GM12878 (cell line): ENCODE results near the gene ACTL6B.

Experiments used
- BCL11A ChIP-seq: IDR thresholded peaks from 2 replicates; pipeline ENCODE4 v1.6.1; 2011; ENCODE audit warnings: low read depth, low read length
- FOXM1 ChIP-seq: IDR thresholded peaks from 2 replicates; pipeline ENCODE4 v1.6.1; 2012; ENCODE audit warnings: low read depth, mild to moderate bottlenecking, inconsistent platforms, low read length, moderate library complexity
- GABPA ChIP-seq: IDR thresholded peaks from 2 replicates; pipeline ENCODE4 v1.6.1; 2014; ENCODE audit warnings: antibody characterized with exemption, low read depth, mild to moderate bottlenecking, inconsistent platforms
- HDAC2 ChIP-seq: fragments of 200-600 bp; sonication (generic); IDR thresholded peaks from 2 replicates; pipeline ENCODE4 v1.6.1; 2017
- HDAC6 ChIP-seq: fragments of 200-600 bp; sonication (generic); IDR thresholded peaks from one replicate; pipeline ENCODE4 v1.8.0; 2017; ENCODE audit warnings: antibody characterized with exemption; ENCODE audit not compliant: unreplicated experiment
- KAT2A ChIP-seq: conservative IDR thresholded peaks from 2 replicates; pipeline ENCODE4 v1.6.1; 2011; ENCODE audit warnings: low read depth, low read length; ENCODE audit not compliant: control insufficient read depth
- MYC ChIP-seq: IDR thresholded peaks from 2 replicates; pipeline ENCODE4 v1.6.1; 2011; ENCODE audit warnings: mild to moderate bottlenecking, low read length, moderate library complexity, inconsistent platforms; ENCODE audit not compliant: insufficient read depth, insufficient replicate concordance, insufficient read length, severe bottlenecking
- NBN ChIP-seq: fragments of 450-650 bp; IDR thresholded peaks from 2 replicates; pipeline ENCODE4 v1.6.1; 2016
- POLR2A ChIP-seq: IDR thresholded peaks from 2 replicates; pipeline ENCODE4 v1.6.1; 2011; ENCODE audit warnings: low read depth, mild to moderate bottlenecking, low read length
- ZNF274 ChIP-seq: IDR thresholded peaks from one replicate; pipeline ENCODE4 v1.8.0; 2011; ENCODE audit not compliant: insufficient read length, insufficient read depth
- TF ChIP-seq, protein P1 (sequence below), 3 experiments: IDR thresholded peaks in 2 of 3; conservative IDR thresholded peaks in 1 of 3; 2 replicates each; pipeline ENCODE4 v1.5.1; 2011; ENCODE audit warnings: low read depth in 3 of 3, low read length in 3 of 3, mild to moderate bottlenecking in 3 of 3, control low read depth in 2 of 3, moderate library complexity in 2 of 3, inconsistent platforms in 1 of 3, mixed read lengths in 1 of 3; ENCODE audit not compliant: control insufficient read depth in 2 of 3, insufficient read depth in 1 of 3; ENCODE audit errors: extremely low read depth in 1 of 3
- TF ChIP-seq, protein P2 (sequence below): IDR thresholded peaks from 2 replicates; pipeline ENCODE4 v1.6.1; 2012; ENCODE audit warnings: low read depth, low read length, improper control_type of control experiment

DNA sequence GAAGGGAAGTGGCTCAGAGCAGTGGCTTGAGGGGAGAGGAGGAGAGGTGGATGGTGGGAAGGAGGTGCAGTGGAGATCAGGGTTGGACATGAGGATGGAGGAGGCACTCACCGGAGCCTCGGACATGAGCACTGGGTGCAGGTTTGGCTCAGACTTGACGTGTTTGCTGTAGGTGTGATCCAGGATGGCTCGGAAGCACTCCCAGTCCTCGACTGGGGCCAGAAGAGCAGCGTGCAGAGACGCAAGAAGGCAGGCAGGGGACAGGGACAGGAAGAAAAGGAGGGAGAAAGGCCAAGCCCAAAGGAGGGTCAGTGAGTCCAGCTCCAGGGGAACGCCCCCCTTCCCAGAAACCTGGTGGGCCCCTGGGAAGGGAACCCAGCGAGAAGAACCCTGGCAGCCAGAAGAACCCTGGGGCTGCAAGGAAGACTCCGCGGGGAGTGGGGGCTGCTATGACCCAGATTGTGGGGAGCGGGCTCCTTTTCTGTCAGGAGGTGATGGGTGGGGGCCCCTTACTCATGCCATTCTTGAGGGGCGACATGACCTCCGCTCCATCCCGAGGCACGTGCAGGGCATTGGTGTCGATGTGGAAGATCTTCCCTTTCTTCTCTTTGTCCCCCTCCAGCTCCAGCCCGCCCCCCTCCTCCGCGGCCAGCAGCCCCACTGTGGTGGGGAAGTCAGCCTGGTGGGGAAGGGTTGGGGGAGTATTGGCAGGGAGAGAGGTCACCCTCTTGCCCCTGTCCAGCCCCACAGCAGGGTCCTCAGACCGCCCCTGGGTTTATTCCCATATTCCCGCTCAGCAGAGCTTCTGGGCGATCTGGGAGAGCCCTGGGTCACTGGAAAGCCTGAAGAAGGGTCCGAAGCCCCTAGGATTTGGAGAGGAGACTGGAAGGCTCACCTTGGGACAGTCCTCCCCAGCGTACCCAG lies 1.1 kb downstream of the ACTL6B start:
- TF ChIP-seq, protein P1, sequence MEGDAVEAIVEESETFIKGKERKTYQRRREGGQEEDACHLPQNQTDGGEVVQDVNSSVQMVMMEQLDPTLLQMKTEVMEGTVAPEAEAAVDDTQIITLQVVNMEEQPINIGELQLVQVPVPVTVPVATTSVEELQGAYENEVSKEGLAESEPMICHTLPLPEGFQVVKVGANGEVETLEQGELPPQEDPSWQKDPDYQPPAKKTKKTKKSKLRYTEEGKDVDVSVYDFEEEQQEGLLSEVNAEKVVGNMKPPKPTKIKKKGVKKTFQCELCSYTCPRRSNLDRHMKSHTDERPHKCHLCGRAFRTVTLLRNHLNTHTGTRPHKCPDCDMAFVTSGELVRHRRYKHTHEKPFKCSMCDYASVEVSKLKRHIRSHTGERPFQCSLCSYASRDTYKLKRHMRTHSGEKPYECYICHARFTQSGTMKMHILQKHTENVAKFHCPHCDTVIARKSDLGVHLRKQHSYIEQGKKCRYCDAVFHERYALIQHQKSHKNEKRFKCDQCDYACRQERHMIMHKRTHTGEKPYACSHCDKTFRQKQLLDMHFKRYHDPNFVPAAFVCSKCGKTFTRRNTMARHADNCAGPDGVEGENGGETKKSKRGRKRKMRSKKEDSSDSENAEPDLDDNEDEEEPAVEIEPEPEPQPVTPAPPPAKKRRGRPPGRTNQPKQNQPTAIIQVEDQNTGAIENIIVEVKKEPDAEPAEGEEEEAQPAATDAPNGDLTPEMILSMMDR (IDR thresholded peaks at IDR 0.05 in 2 of 3, conservative IDR thresholded peaks at IDR 0.05 in 1 of 3; ENCODE audit: control insufficient read depth in 2 of 3, extremely low read depth in 1 of 3, insufficient read depth in 1 of 3, low read depth in 3 of 3, low read length in 3 of 3): no peak
- no peak for TF ChIP-seq NBN
- TF ChIP-seq ZNF274: no peak
- no peak for TF ChIP-seq MYC
- TF ChIP-seq HDAC2: no peak
- no peak for TF ChIP-seq GABPA
- no peak for TF ChIP-seq POLR2A
- no peak for TF ChIP-seq FOXM1
- no peak for TF ChIP-seq BCL11A
- no peak for TF ChIP-seq KAT2A
- TF ChIP-seq HDAC6: no peak
- TF ChIP-seq, protein P2, sequence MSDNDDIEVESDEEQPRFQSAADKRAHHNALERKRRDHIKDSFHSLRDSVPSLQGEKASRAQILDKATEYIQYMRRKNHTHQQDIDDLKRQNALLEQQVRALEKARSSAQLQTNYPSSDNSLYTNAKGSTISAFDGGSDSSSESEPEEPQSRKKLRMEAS: no peak
